HEK293 (cell line): Measurements from ENCODE around the gene MT1B.

Source experiments
- ATF2 ChIP-seq: fragments of 450-650 bp; formaldehyde crosslinking; IDR thresholded peaks from 2 replicates; pipeline ENCODE4 v1.5.1; 2016; ENCODE audit warnings: missing biosample characterization, missing genetic modification characterization, low read depth
- BCL11A ChIP-seq: fragments of 450-650 bp; formaldehyde crosslinking; IDR thresholded peaks from 2 replicates; pipeline ENCODE4 v1.5.1; 2016; ENCODE audit warnings: low read depth, missing biosample characterization, missing genetic modification characterization
- CTCF ChIP-seq: fragments of 450-650 bp; formaldehyde crosslinking; IDR thresholded peaks from 2 replicates; pipeline ENCODE4 v1.5.1; 2016; ENCODE audit warnings: missing biosample characterization, missing genetic modification characterization
- REST ChIP-seq: fragments of 450-650 bp; formaldehyde crosslinking; IDR thresholded peaks from 2 replicates; pipeline ENCODE4 v1.5.1; 2016; ENCODE audit warnings: missing biosample characterization, missing genetic modification characterization
- WT1 ChIP-seq: fragments of 450-650 bp; formaldehyde crosslinking; IDR thresholded peaks from 2 replicates; pipeline ENCODE4 v1.5.1; 2016; ENCODE audit warnings: missing biosample characterization, missing genetic modification characterization
- ZBTB7A ChIP-seq: fragments of 450-650 bp; formaldehyde crosslinking; IDR thresholded peaks from 2 replicates; pipeline ENCODE4 v1.5.1; 2016; ENCODE audit warnings: low read depth, missing biosample characterization, missing genetic modification characterization
- ZNF416 ChIP-seq: fragments of 450-650 bp; formaldehyde crosslinking; IDR thresholded peaks from 2 replicates; pipeline ENCODE4 v1.5.1; 2016; ENCODE audit warnings: missing biosample characterization, missing genetic modification characterization
- ZNF510 ChIP-seq: fragments of 450-650 bp; formaldehyde crosslinking; IDR thresholded peaks from 2 replicates; pipeline ENCODE4 v1.5.1; 2018; ENCODE audit warnings: mild to moderate bottlenecking, missing genetic modification characterization, missing biosample characterization; ENCODE audit not compliant: insufficient replicate concordance
- ZNF555 ChIP-seq: fragments of 450-650 bp; formaldehyde crosslinking; conservative IDR thresholded peaks from 2 replicates; pipeline ENCODE4 v1.5.1; 2017; ENCODE audit warnings: missing biosample characterization, mild to moderate bottlenecking, missing genetic modification characterization, inconsistent platforms
- ZNF692 ChIP-seq: fragments of 450-650 bp; formaldehyde crosslinking; IDR thresholded peaks from 2 replicates; pipeline ENCODE4 v1.5.1; 2016; ENCODE audit warnings: missing biosample characterization, missing genetic modification characterization

- TF ChIP-seq ZBTB7A (tag by site-specific recombination) (no peak), CTCF (tag by site-specific recombination) (no peak), ZNF692 (tag by site-specific recombination) (no peak), ATF2 (tag by site-specific recombination) (no peak), REST (tag by site-specific recombination) (no peak), ZNF416 (tag by site-specific recombination) (no peak), ZNF510 (tag by site-specific recombination) (no peak), ZNF555 (tag by site-specific recombination) (no peak), WT1 (tag by site-specific recombination) (no peak), BCL11A (tag by site-specific recombination) (no peak)
Observed at GRCh38 chr16:56629531-56629930, 22.2 kb upstream of the MT1B start.
